Measurements from ENCODE around the gene PCYOX1L.

DNA sequence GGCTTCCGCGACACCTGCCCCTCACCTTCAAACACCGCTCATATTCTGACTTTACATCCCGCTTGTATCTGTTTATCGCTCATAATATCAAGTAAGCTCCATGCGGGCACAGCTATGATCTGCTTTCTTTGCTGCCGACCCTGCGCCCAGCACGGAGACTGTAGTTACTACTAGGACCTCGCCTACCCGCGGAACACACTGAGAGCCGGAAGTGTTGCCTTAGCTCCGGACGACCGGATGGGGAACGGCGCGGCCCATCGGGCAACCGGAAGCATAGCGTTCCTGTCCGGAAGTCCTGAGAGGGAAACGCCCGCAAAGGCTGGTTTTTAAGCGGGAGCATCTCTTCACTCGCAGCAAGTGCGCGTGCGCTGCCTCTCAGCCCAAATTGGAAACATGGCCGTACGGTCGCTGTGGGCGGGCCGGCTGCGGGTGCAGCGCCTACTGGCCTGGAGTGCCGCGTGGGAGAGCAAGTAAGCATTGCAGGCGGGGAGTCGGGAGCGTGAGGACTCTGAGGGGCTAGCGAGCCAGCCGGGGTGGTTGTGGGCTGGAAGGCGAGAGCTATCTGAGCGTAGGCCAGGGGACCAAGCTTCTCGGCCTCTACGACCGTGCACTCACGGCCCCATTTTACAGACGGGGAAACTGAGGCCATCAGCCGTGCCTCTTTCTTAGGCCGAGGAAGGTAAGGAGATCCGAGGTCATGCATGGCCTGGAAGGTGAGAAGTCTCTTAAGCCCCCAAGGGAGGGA lies 12.5 kb upstream of the PCYOX1L start, which contains the start of gene GRPEL2:
- TF ChIP-seq TAF1 (IDR thresholded peaks at IDR 0.05; ENCODE audit: borderline replicate concordance, insufficient read depth, low read length) (peak; percentile 75; the same call in 1 of the 2 replicates), POLR2AphosphoS5 (IDR thresholded peaks at IDR 0.05; ENCODE audit: low read depth, low read length) (peak; percentile 82), REST (IDR thresholded peaks at IDR 0.05; ENCODE audit: insufficient read depth in 1 of 2, low read depth in 2 of 2, low read length in 2 of 2) (peak in 1 of 2 experiments; percentile 34; a peak in 2 of 4 replicates), SIN3A (IDR thresholded peaks at IDR 0.05; ENCODE audit: borderline replicate concordance, insufficient read depth, low read length) (peak; percentile 83; the same call in 1 of the 2 replicates), FOXP2 (optimal IDR thresholded peaks at IDR 0.05; ENCODE audit: borderline replicate concordance, extremely low read depth, extremely low read length, insufficient read depth) (peak; percentile 75)

Data from PFSK-1 (cell line).